H1 (cell line): ENCODE measurements around the gene TMEM209.

ENCODE experiments used
- BACH1 ChIP-seq: IDR thresholded peaks from 2 replicates; pipeline ENCODE4 v1.6.1; 2012; ENCODE audit warnings: low read length, improper control_type of control experiment
- CTCF ChIP-seq, 3 experiments: IDR thresholded peaks; 1 replicate in 2 of 3; 2 replicates in 1 of 3; pipeline versions ENCODE4 v1.5.1 to v1.6.1; 2011; ENCODE audit warnings: low read length in 3 of 3, mild to moderate bottlenecking in 3 of 3, inconsistent platforms in 2 of 3, low read depth in 1 of 3, moderate library complexity in 1 of 3; ENCODE audit not compliant: insufficient read depth in 1 of 3; ENCODE audit errors: control extremely low read depth in 1 of 3
- EP300 ChIP-seq, 2 experiments: IDR thresholded peaks; 1 replicate in 1 of 2; 2 replicates in 1 of 2; pipeline ENCODE4 v1.6.1; 2011 to 2012; ENCODE audit warnings: low read depth in 2 of 2, low read length in 2 of 2, mild to moderate bottlenecking in 2 of 2, borderline replicate concordance in 1 of 2, inconsistent platforms in 1 of 2, moderate library complexity in 1 of 2
- EZH2 ChIP-seq: fragments of 200-600 bp; sonication (generic); IDR thresholded peaks from 2 replicates; pipeline ENCODE4 v1.7.1; 2012; ENCODE audit warnings: low read depth, mild to moderate bottlenecking, moderate library complexity, low read length, inconsistent platforms; ENCODE audit not compliant: severe bottlenecking
- KDM1A ChIP-seq: fragments of 200-600, 300-600 bp; sonication (generic); IDR thresholded peaks from 2 replicates; pipeline ENCODE4 v1.7.1; 2016; ENCODE audit warnings: mild to moderate bottlenecking, low read length, borderline replicate concordance
- MAX ChIP-seq: IDR thresholded peaks from 2 replicates; pipeline ENCODE4 v1.6.1; 2012; ENCODE audit warnings: inconsistent platforms
- POLR2AphosphoS5 ChIP-seq: IDR thresholded peaks from 2 replicates; pipeline ENCODE4 v1.6.1; 2011; ENCODE audit warnings: low read depth, low read length
- TBP ChIP-seq: IDR thresholded peaks from 2 replicates; pipeline ENCODE4 v1.6.1; 2011; ENCODE audit warnings: low read depth, low read length, improper control_type of control experiment
- USF2 ChIP-seq: IDR thresholded peaks from 2 replicates; pipeline ENCODE4 v1.6.1; 2011; ENCODE audit warnings: low read length, improper control_type of control experiment
- YY1 ChIP-seq: IDR thresholded peaks from 2 replicates; pipeline ENCODE4 v1.6.1; 2011; ENCODE audit warnings: low read depth, mild to moderate bottlenecking, low read length

- TF ChIP-seq BACH1: no peak
- TF ChIP-seq CTCF (IDR thresholded peaks at IDR 0.05; ENCODE audit: control extremely low read depth in 1 of 3, insufficient read depth in 1 of 3, low read depth in 1 of 3, low read length in 3 of 3): no peak
- no peak for TF ChIP-seq KDM1A
- no peak for TF ChIP-seq EZH2
- no peak for TF ChIP-seq MAX
- no peak for TF ChIP-seq POLR2AphosphoS5
- TF ChIP-seq TBP: no peak
- TF ChIP-seq EP300 (IDR thresholded peaks at IDR 0.05; ENCODE audit: borderline replicate concordance in 1 of 2, low read depth in 2 of 2, low read length in 2 of 2): no peak
- TF ChIP-seq USF2: no peak
- no peak for TF ChIP-seq YY1
Measured at GRCh38 chr7:130191791-130192190, 13.4 kb downstream of the TMEM209 start.
